IMR-90 (cell line): ENCODE results near the gene TUBB2B.

Source experiments
- BHLHE40 ChIP-seq: fragments of 150-350 bp; IDR thresholded peaks from 2 replicates; pipeline ENCODE4 v1.6.1; 2016; ENCODE audit warnings: mild to moderate bottlenecking, low read depth, low read length
- CEBPB ChIP-seq: IDR thresholded peaks from 2 replicates; pipeline ENCODE4 v1.6.1; 2012; ENCODE audit warnings: low read depth, low read length, improper control_type of control experiment
- FOS ChIP-seq: fragments of 150-350 bp; IDR thresholded peaks from 2 replicates; pipeline ENCODE4 v1.6.1; 2016; ENCODE audit warnings: low read depth, low read length
- POLR2A ChIP-seq: IDR thresholded peaks from 2 replicates; pipeline ENCODE4 v1.6.1; 2012; ENCODE audit warnings: mild to moderate bottlenecking, low read depth, low read length
- RAD21 ChIP-seq: IDR thresholded peaks from 2 replicates; pipeline ENCODE4 v1.6.1; 2012; ENCODE audit warnings: low read length, improper control_type of control experiment
- RFX5 ChIP-seq: IDR thresholded peaks from 2 replicates; pipeline ENCODE4 v1.8.0; 2012; ENCODE audit warnings: low read depth, mild to moderate bottlenecking, low read length, moderate library complexity
- SMC3 ChIP-seq: fragments of 150-350 bp; IDR thresholded peaks from 2 replicates; pipeline ENCODE4 v1.6.1; 2016; ENCODE audit warnings: low read depth, mild to moderate bottlenecking, antibody characterized with exemption, low read length, moderate library complexity
- TF ChIP-seq, protein P1 (sequence below): fragments of 150-350 bp; IDR thresholded peaks from 2 replicates; pipeline ENCODE4 v1.6.1; 2016; ENCODE audit warnings: low read depth, mild to moderate bottlenecking, low read length, moderate library complexity, borderline replicate concordance
- TF ChIP-seq, protein P2 (sequence below): conservative IDR thresholded peaks from 2 replicates; pipeline ENCODE4 v1.5.1; 2012; ENCODE audit warnings: mild to moderate bottlenecking, low read depth, low read length, improper control_type of control experiment
- TF ChIP-seq, protein P3 (sequence below): fragments of 150-350 bp; IDR thresholded peaks from 2 replicates; pipeline ENCODE4 v1.6.1; 2017; ENCODE audit warnings: mild to moderate bottlenecking, antibody characterized with exemption, low read length, low read depth

DNA sequence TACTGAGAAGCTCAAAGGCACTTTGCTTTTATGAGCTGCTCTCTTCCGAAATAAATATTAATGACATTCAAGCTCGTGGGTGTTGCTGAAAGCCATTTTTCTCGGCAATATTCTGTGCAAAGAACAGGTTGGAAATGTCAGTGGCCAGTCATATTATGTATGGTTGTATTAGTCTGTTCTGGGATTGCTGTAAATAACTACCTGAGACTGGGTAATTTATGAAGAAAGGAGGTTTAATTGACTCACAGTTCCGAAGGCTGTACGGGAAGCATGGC lies 32.1 kb downstream of the TUBB2B start:
- TF ChIP-seq, protein P1, sequence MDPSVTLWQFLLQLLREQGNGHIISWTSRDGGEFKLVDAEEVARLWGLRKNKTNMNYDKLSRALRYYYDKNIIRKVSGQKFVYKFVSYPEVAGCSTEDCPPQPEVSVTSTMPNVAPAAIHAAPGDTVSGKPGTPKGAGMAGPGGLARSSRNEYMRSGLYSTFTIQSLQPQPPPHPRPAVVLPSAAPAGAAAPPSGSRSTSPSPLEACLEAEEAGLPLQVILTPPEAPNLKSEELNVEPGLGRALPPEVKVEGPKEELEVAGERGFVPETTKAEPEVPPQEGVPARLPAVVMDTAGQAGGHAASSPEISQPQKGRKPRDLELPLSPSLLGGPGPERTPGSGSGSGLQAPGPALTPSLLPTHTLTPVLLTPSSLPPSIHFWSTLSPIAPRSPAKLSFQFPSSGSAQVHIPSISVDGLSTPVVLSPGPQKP = no peak
- TF ChIP-seq BHLHE40 = no peak
- TF ChIP-seq FOS = no peak
- no peak for TF ChIP-seq SMC3
- TF ChIP-seq RAD21 = no peak
- TF ChIP-seq, protein P2, sequence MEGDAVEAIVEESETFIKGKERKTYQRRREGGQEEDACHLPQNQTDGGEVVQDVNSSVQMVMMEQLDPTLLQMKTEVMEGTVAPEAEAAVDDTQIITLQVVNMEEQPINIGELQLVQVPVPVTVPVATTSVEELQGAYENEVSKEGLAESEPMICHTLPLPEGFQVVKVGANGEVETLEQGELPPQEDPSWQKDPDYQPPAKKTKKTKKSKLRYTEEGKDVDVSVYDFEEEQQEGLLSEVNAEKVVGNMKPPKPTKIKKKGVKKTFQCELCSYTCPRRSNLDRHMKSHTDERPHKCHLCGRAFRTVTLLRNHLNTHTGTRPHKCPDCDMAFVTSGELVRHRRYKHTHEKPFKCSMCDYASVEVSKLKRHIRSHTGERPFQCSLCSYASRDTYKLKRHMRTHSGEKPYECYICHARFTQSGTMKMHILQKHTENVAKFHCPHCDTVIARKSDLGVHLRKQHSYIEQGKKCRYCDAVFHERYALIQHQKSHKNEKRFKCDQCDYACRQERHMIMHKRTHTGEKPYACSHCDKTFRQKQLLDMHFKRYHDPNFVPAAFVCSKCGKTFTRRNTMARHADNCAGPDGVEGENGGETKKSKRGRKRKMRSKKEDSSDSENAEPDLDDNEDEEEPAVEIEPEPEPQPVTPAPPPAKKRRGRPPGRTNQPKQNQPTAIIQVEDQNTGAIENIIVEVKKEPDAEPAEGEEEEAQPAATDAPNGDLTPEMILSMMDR = no peak
- no peak for TF ChIP-seq RFX5
- TF ChIP-seq, protein P3, sequence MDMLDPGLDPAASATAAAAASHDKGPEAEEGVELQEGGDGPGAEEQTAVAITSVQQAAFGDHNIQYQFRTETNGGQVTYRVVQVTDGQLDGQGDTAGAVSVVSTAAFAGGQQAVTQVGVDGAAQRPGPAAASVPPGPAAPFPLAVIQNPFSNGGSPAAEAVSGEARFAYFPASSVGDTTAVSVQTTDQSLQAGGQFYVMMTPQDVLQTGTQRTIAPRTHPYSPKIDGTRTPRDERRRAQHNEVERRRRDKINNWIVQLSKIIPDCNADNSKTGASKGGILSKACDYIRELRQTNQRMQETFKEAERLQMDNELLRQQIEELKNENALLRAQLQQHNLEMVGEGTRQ = no peak
- TF ChIP-seq CEBPB = no peak
- no peak for TF ChIP-seq POLR2A
